Left kidney (tissue), 8 donors: ENCODE data around the gene ARHGEF35. TPM values are rescaled to one million over a fixed set of nuclear protein-coding genes. Genes with fewer than 3 reads are reported as not detected.
"Not testable (repeated sequence)": the region's sequence is repeated elsewhere in the genome, so short reads cannot be mapped to it uniquely, and the experiment has no call there.

Experiments used
- DNase-seq: peaks from one replicate; pipeline ENCODE4 v3.0.0-alpha.2; 2013
- long read RNA-seq, 8 donors: transcript quantifications; one replicate each; lab custom pipeline, GENCODE V29; 2026
- polyA plus RNA-seq: library from polyadenylated mRNA; unstranded; fragments of 120-200 nt; gene quantifications from one replicate; pipeline ENCODE4 v1.2.1, GENCODE V29; 2013; ENCODE audit not compliant: insufficient read length

The ARHGEF35 gene
- polyA plus RNA-seq = 24.0 TPM
- long read RNA-seq, donor 1, transcript ARHGEF35-201 (2 exons, 2,431 nt) = major isoform, 12 of 12 reads
- long read RNA-seq, donor 1, partial matches to known transcripts = 0 of 12 reads
- long read RNA-seq, donor 1, other reads (novel, unspliced or antisense) = 0 of 12 reads
- long read RNA-seq, donor 2, partial matches to known transcripts = 0 of 4 reads
- long read RNA-seq, donor 2, other reads (novel, unspliced or antisense) = 0 of 4 reads
- long read RNA-seq, donor 3, transcript ARHGEF35-201 (2 exons, 2,431 nt) = major isoform, 5 of 5 reads
- long read RNA-seq, donor 3, partial matches to known transcripts = 0 of 5 reads
- long read RNA-seq, donor 3, other reads (novel, unspliced or antisense) = 0 of 5 reads
- long read RNA-seq, donor 4 = 0 reads
- long read RNA-seq, donor 5, transcript ARHGEF35-201 (2 exons, 2,431 nt) = major isoform, 14 of 25 reads
- long read RNA-seq, donor 5, partial matches to known transcripts = 6 of 25 reads
- long read RNA-seq, donor 5, other reads (novel, unspliced or antisense) = 5 of 25 reads
- long read RNA-seq, donor 6, partial matches to known transcripts = 0 of 3 reads
- long read RNA-seq, donor 6, other reads (novel, unspliced or antisense) = 0 of 3 reads
- long read RNA-seq, donor 7, transcript ARHGEF35-201 (2 exons, 2,431 nt) = major isoform, 7 of 7 reads
- long read RNA-seq, donor 7, partial matches to known transcripts = 0 of 7 reads
- long read RNA-seq, donor 7, other reads (novel, unspliced or antisense) = 0 of 7 reads
- long read RNA-seq, donor 8, transcript ARHGEF35-201 (2 exons, 2,431 nt) = major isoform, 5 of 5 reads
- long read RNA-seq, donor 8, partial matches to known transcripts = 0 of 5 reads
- long read RNA-seq, donor 8, other reads (novel, unspliced or antisense) = 0 of 5 reads

DNA sequence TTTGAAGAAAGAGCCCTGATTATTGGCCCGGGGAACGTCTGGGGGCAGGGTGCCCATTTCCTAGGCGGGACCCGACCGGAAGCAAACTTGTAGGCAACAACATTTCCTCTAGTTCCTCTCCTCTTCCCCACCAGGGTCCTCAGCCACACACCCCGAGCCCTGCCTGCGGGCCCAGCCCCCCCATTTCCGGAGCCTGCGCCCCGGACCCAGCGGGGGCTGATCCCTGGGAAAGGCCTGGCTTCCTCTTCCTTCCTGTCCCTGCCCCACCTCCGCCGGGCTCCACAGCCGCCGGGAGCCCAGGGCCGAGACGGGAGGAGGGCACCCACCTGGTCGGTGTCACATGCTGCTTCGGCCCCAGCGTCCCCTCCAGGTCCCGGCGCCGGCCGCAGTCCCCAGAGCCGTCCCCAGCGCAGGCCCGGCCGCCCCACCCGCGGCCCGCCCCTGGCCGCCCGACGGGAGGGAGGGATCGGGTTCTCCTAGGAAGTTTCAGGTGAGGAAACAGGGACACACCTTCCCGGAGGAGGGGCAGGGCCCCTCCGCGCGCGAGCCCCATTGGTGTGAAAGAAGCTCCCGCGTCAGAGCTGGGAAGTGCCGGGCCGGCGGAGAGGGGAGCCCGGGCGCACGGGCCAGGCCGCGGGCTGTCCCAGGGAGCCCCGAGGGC is at the start of gene ARHGEF35:
TSS of gene ARHGEF35 (minus strand) at position 622 of the 661 bp plus-strand sequence. CDS start 7,450 bp downstream, outside the sequence.
- not testable (repeated sequence) for DNase-seq

DNA sequence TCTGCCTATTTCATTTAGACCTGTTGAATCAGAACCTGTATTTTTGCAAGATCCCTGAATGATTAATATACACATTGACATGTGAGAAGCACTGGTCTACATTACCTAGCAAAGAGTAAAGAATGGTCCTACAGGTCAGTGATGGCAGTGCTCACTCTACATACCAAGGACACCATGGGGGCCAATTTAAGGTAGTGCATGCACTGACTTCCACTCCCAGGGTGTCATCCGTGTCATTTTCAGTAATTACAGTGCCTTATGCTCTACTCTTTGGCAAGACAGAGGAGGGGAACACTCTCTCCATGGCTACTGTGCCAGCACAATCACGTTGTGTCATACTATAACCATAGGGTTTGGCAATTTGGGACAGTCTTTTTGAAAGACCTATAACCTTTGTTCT is 49.7 kb upstream of the ARHGEF35 start:
- DNase-seq = not testable (repeated sequence)

DNA sequence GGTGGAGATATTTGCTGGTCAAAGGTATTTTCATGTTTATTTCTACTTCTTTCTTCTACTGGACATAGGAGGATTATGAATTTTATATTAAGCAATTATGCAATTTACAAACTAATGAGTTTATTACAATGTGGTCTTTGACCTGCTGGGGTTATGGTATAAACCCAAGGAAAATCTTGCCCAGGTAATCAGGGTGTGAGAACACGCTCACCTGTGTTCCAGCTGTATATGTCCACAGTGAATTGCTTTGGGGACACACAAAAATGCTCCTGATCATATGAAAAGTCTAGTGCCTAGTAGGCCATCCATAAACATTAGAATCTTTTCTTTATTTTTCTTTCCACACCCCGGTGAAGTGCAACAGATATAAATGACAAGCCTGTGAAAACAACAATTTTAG is 43.7 kb upstream of the ARHGEF35 start, which contains the start of gene OR2A42:
TSS of gene OR2A42 (minus strand) at position 241 of the 400 bp plus-strand sequence. CDS start 6,762 bp downstream, outside the sequence.
- DNase-seq = not testable (repeated sequence)

DNA sequence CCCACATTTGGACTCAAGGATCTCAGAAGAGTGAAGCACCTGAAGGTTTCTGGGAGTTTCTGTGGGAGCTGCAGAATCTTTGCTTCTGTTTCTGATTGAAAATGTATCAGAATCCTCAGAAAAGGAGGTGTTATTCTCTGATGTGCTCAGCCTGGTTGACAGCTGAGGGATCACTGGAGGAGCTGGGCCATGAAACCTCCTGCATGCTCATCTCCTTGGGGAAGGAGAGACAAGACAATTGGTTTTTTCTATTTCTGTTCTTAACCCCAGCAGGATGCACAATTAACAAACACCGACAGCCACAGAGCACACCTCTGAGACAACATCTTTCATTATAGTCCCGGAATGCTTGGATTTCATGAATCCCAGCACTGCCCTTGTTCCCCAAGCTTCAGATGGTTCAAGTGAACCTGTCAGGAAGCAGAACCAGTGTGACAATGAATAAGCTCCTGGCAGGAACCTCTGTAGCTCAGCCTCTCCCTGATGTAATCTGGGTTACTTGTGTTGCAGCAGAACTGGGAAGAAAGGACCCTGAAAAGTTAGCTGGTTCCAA is 43.0 kb upstream of the ARHGEF35 start:
- DNase-seq = not testable (repeated sequence)

DNA sequence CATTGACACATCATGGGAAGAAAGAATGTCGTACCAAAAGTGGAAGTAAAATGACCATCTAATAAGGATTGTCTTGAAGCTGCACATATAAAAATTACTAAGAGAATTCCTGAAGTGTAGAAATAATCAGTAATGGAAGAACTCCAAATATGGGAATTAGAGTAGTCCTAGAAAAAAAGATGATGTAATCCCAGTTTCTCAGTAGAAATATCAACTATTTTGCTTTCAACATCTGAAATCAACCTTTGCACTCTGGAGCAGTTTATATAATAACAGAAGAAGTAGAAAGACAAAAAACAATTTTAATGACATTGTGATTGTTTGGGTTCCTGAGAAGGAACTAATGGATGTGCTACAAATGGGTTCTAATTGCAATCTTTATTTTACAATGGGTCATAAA is 37.4 kb upstream of the ARHGEF35 start:
- DNase-seq = not testable (repeated sequence)

DNA sequence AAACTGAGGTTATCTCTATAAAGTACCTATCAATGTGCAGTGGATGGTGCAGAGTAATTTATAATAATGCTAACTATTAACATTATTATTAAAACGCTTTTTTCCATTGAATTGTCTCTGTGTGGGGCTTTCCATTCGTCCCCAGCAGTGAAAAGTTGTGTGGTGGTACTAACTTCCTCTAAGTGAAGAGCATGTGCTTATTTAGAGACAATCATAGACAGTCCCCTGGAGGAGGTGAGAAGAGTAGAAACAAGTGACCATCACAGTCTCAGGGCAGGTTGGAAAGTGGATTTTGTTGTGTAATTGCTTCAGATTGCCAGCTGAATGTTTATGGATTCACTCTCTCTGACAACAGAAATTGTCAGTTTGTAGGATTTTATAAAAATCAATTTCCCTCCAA is 35.4 kb upstream of the ARHGEF35 start:
- DNase-seq = not testable (repeated sequence)

DNA sequence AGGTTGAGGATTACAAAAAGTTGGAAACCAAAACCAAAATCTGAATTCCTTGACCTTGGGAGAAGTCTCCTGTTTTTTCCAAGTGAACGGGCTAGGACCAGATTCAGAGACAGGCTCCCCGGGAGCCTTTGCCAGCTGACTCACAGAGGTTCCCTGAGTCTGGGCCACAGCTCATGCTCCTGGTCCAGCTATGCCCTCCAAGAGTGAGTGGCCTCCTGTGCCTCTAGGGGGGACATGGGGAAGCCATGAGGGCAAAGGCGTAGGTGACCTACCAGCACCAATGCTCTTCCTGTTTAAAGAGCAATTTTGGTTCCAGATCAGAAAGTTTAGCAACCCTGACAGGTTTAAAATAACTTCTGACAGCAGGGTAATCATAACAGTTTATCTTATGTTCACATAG is 33.2 kb upstream of the ARHGEF35 start:
- DNase-seq = not testable (repeated sequence)

DNA sequence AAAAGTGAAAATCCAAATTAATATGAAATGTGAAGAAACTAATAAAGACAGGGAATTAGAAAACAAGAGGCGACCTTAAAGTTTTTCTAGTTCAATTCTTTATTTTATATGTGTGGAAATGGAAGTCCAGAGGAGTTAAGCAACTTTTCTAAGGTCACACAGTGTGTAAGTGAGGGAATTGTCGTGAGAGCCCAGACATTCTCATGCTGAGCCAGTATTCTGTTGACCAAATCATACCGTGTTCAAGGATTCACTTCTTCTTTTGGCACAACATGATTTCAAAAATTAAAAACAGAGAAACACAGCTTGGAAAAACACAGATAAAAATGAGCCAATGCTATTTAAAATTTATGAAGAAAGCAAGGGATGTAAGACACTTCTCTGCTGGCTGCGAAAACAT is 31.2 kb upstream of the ARHGEF35 start:
- not testable (repeated sequence) for DNase-seq

DNA sequence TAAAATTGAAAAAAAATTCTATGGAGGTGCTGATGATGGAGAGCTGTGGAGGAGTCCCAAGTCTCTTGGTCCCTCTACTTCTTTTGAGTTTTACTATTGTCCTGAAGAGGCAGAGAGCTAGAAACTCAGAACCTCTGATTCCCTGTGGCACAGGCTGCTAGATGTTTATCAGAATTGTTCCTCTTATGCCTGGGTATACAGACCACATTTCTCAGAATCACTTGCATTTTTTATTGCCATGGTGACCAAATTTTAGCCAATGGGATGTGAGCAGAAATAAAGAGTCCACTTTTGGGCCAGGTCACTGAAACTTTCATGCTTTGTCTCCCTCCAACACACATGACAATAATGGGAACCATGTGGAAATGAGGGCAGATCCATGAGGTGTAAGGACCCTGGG is 28.0 kb upstream of the ARHGEF35 start:
- DNase-seq = not testable (repeated sequence)

DNA sequence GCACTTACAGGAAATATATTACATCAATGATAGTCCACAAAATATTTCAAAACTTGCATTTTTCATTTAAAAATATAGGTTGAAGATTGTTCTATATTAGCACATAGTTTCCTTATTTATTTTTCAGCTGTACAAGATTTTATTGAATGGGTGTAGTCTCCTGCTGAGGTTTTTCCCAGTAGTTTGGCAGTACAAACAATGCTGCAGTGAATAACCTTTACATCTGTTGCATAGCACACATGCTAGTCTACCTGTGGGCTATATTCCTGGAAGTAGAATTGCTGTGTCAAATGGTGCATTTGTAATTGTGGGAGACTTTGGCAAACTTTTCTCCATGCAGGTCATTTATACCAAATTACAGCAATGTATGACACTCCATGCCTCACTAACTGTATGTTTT is 24.9 kb upstream of the ARHGEF35 start:
- not testable (repeated sequence) for DNase-seq

DNA sequence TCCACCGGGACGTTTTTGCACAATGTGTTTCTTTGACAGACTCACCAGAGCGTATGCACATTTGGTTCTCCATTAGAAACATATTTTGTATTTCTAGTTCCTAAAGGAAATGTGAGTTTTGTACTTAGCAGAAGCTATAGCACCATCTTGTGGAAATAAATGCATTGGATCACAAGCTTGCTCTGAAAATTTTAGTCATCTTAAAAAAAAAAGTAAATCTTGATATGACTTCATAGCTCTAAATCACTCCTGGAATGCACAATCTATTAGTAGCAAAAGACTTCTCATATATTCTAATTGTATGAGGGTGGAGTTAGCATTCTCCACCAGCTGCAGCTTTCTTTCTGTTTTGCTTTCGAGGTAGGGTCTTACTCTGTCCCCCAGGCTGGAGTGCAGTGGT is 23.5 kb upstream of the ARHGEF35 start:
- not testable (repeated sequence) for DNase-seq

DNA sequence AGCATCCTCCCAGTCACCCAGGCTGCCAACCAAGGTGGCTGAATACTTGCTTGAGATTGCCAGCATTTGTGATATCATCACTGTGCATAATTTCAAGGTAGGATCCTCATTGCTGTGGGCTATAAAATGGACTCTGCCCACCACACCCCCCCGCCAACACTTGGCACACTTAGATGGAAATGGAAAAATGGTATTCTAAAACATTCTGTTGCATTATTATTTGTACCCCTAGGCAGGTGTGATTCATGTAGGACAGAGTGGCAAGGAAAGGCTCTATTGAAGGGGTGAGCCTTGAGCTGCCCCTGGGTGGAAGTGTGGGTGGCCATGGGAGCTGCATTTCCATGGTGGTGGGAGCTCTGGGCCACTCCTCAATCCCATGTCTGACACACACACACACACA is 22.9 kb upstream of the ARHGEF35 start:
- not testable (repeated sequence) for DNase-seq

DNA sequence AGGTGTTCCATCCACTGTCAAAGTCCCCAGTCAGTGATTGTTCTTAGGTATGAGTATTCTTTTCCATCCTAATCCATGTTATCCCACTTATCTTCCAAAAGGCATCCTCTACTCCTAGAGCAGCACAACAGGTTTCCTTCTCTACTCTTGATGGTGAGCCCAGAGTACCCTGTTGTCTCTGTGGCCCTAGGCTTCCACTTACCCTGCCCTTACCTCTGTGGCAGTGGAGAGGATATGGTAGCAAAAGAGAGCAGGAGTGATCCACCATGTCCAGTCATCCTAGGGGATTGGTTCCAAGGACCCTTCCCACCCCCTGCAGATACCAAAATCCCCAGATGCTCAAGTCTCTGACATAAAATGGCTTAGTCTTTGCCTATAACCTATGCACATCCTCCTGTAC is 21.6 kb upstream of the ARHGEF35 start:
- DNase-seq = not testable (repeated sequence)

DNA sequence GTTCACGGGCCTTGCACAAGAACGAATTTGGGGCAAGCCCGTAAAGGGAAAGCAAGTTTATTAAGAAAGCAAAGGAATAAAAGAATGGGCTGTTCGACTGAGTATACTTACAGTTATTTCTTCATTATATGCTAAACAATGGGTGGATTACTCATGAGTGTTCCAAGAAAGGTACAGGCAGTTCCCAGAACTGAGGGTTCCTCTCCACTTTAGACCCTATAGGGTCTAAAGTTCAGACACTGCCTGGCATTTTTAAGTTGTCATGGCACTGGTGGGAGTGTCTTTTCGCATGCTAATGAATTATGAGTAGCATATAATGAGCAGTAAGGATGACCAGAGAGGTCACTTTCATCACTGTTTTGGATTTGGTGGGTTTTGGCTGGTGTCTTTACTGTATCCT is 9.7 kb upstream of the ARHGEF35 start:
- not testable (repeated sequence) for DNase-seq

DNA sequence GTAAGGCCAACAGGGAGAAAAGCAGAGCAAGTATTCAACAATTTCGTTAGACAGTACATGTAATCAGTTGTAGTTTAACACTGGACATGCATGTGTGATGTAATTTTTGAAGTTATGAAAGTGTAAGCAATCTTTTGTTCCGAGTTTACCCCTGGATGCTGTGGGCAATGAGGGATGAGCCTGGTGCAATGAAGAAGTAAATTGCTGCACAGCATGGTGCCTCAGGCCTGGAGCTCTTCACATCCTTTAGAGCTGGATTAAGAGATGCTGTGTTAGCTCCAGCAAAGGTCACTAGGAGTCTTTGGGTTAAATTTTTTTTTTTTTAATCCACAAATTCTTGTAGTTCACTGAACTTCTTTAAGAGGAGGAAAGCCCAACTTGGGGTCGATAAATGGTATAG is 7.5 kb upstream of the ARHGEF35 start:
- not testable (repeated sequence) for DNase-seq

DNA sequence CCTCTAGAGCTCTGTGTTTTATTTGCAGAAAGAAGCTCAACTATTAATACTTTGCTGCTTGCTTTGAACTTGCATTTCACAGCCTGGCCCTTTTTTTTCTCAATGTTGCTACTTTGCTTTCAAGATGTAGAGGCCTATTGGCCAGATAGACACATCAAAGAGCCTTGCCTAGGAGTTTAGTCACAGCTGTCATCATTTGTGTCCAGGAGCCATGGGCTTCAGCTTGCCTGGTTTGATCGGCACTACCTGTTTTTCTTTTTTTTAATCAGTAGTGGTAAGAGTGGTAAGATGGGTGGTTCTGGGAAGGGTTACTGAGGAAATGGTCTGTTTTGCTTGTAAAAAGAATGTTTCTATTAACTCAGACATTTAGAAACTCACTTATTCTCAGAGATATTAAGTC is 6.3 kb upstream of the ARHGEF35 start:
- not testable (repeated sequence) for DNase-seq

DNA sequence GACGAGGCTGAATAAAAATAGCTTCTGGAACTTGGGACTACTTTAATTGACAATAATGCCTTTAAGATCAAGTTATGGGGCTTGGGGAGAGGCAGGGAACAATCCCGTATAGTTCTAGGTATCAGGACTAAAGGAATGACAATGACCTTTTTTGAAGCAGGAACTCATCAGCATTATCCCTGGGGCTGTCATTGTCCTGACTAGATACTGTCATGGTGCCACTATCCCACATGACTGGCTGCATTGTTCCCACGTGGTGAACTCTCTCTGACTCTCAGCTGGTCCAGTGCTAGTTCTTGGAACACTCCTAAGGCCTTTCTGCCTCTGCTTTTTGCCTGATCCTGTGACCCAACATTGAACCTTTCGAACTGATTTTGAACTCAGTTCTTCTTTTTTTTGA is 3.3 kb upstream of the ARHGEF35 start:
- DNase-seq = not testable (repeated sequence)

DNA sequence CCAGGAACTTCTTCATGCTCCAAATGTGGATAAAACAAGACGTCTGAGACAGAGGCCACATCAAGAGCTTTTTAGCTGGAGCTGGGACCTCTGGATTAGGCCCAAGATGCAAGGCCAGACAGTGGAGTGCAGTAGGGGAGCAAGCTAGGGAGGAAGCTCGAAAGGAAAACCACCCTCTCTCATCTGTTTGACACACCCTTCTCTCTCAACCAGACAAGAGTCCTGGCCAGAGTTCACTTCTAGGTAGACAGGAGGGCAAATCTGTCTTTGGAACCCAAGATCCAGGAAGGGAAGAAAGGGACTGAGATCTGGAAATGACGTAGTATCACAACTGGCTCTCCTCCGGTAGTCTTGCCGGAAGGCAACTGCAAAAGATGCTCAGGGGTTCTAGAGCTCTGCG is 1.2 kb downstream of the ARHGEF35 start:
- not testable (repeated sequence) for DNase-seq

DNA sequence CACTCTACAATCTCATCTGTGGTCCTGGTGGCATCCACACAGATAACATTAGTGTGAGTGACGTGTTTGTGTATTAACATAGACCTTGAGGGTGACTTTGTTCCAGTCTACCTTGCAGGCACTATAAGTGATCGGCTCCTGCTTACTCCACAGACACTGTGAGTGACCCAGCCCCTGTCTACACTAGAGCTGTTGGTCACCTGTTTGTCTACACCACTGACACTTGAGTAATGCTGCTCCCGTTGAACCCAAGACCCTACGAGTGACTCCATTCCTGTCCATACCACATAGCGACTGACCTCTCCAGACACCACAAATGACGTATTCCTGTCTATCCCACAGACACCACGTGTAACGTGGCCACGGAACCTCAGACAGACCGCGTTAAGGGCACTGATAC is 1.9 kb downstream of the ARHGEF35 start:
- not testable (repeated sequence) for DNase-seq

DNA sequence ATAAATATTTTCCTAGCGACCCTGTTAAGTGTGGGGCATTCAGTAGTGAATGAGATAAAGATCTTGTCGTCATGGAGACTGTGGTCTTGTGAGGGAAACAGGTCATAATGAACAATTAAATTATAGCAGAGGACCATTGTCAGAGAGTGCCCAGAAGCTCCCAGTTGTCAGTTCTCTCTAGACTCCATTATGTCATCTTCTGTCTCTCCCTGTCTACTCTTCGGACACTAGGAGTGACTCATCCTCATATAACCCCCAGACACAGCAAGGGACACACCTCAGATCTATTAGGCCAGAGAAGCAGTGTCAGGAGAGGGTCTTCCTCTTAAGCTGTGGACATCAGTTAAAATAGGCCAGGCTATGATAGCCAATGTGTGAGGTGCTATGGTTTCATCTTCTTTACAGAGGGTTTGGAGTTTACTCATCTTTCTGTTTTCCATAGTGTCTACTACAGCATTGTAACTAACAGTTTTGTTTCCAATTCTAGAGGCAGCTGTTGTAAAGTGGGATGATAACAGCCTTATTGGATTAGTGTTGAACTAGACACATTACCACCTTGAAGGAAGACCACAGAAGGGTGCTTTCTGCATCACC is 7.0 kb downstream of the ARHGEF35 start:
- not testable (repeated sequence) for DNase-seq

DNA sequence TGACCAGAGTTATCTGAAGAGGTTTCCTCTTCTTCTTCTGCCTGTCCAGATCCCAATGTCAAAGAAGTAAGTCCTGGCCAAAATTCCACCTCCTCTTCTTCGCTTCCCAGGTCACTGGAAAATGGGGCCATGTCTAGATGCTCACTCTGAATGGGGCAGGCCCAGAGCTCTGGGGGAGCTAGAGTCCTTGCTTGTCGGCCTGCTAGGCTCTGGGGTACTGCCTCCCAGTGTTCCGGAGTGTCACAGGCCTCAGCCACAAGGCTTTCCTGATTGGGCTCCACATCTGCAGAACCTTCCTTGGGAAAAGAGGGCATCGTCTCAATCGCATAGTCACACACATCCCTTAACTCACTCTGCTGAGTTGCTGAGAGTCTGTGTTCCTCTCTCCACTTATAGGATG is 7.8 kb downstream of the ARHGEF35 start:
- DNase-seq = not testable (repeated sequence)
